Trophoblast cell (in vitro differentiated cells and primary cell): ENCODE data around the gene AGPAT1.

ENCODE experiments used
- DNase-seq, 2 donors: peaks; one replicate each; pipeline ENCODE4 v3.0.0-alpha.2; 2016
- H2AFZ ChIP-seq: 2 replicates; pipeline ENCODE4 v1.6.1; 2013; ENCODE audit warnings: low read length, moderate library complexity, mild to moderate bottlenecking; ENCODE audit not compliant: insufficient read depth, poor library complexity
- H2AK5ac ChIP-seq: 2 replicates; pipeline ENCODE4 v1.6.1; 2013; ENCODE audit warnings: mild to moderate bottlenecking, low read length
- H2BK120ac ChIP-seq: 2 replicates; pipeline ENCODE4 v1.6.1; 2013; ENCODE audit warnings: low read length, mild to moderate bottlenecking, moderate library complexity; ENCODE audit not compliant: insufficient read depth, poor library complexity
- H2BK12ac ChIP-seq: 2 replicates; pipeline ENCODE4 v1.6.1; 2013; ENCODE audit warnings: mild to moderate bottlenecking, low read length, moderate library complexity
- H2BK5ac ChIP-seq: 2 replicates; pipeline ENCODE4 v1.6.1; 2013; ENCODE audit warnings: low read length, low read depth, moderate library complexity, mild to moderate bottlenecking; ENCODE audit not compliant: poor library complexity
- H3K14ac ChIP-seq: 2 replicates; pipeline ENCODE4 v1.6.1; 2013; ENCODE audit warnings: mild to moderate bottlenecking, low read length
- H3K18ac ChIP-seq: 2 replicates; pipeline ENCODE4 v1.6.1; 2013; ENCODE audit warnings: mild to moderate bottlenecking, low read length
- H3K23ac ChIP-seq: 2 replicates; pipeline ENCODE4 v1.6.1; 2013; ENCODE audit warnings: low read length
- H3K27ac ChIP-seq: 2 replicates; pipeline ENCODE4 v1.5.1; 2013; ENCODE audit warnings: low read depth, mild to moderate bottlenecking, inconsistent platforms, low read length, moderate library complexity
- H3K27me3 ChIP-seq: 2 replicates; pipeline ENCODE4 v1.6.1; 2013; ENCODE audit warnings: inconsistent platforms, mild to moderate bottlenecking, low read length, moderate library complexity; ENCODE audit not compliant: insufficient read depth
- H3K36me3 ChIP-seq, 2 experiments: 1 replicate in 1 of 2; 2 replicates in 1 of 2; pipeline ENCODE4 v1.6.1; 2013; ENCODE audit warnings: low read length in 2 of 2, mild to moderate bottlenecking in 2 of 2, moderate library complexity in 1 of 2; ENCODE audit not compliant: insufficient read depth in 2 of 2, control insufficient read depth in 1 of 2
- H3K4ac ChIP-seq: 2 replicates; pipeline ENCODE4 v1.6.1; 2013; ENCODE audit warnings: low read depth, mild to moderate bottlenecking, low read length, moderate library complexity
- H3K4me1 ChIP-seq, 2 experiments: 1 replicate in 1 of 2; 2 replicates in 1 of 2; pipeline ENCODE4 v1.6.1; 2013; ENCODE audit warnings: low read length in 2 of 2, mild to moderate bottlenecking in 2 of 2, moderate library complexity in 1 of 2; ENCODE audit not compliant: insufficient read depth in 2 of 2, control insufficient read depth in 1 of 2
- H3K4me2 ChIP-seq: 2 replicates; pipeline ENCODE4 v1.6.1; 2013; ENCODE audit warnings: inconsistent platforms, mild to moderate bottlenecking, low read length, moderate library complexity
- H3K4me3 ChIP-seq: 2 replicates; pipeline ENCODE4 v1.5.1; 2013; ENCODE audit warnings: mild to moderate bottlenecking, low read depth, low read length, inconsistent platforms
- H3K79me1 ChIP-seq: one replicate; pipeline ENCODE4 v1.6.1; 2013; ENCODE audit warnings: low read length
- H3K79me2 ChIP-seq: 2 replicates; pipeline ENCODE4 v1.6.1; 2013; ENCODE audit warnings: low read length, mild to moderate bottlenecking; ENCODE audit not compliant: control insufficient read depth, insufficient read depth, poor library complexity
- H3K9ac ChIP-seq: 2 replicates; pipeline ENCODE4 v1.6.1; 2013; ENCODE audit warnings: mild to moderate bottlenecking, low read length
- H3K9me3 ChIP-seq: 2 replicates; pipeline ENCODE4 v1.6.1; 2013; ENCODE audit warnings: low read depth, mild to moderate bottlenecking, control low read depth, inconsistent platforms, low read length; ENCODE audit not compliant: insufficient read depth
- H4K12ac ChIP-seq: 2 replicates; pipeline ENCODE4 v1.6.1; 2013; ENCODE audit warnings: low read depth, mild to moderate bottlenecking, low read length, moderate library complexity
- H4K8ac ChIP-seq: 2 replicates; pipeline ENCODE4 v1.6.1; 2013; ENCODE audit warnings: low read depth, mild to moderate bottlenecking, low read length, moderate library complexity
- H4K91ac ChIP-seq: one replicate; pipeline ENCODE4 v1.6.1; 2013; ENCODE audit warnings: low read depth, mild to moderate bottlenecking, low read length, moderate library complexity
- WGBS: extraction: QIAGEN DNeasy Blood & Tissue Kit; methylation state at CpG from one replicate; pipeline ENCODE4 v1.1.7; 2013; ENCODE audit warnings: missing lambda C conversion rate; ENCODE audit not compliant: insufficient read length, insufficient coverage; ENCODE audit errors: extremely low coverage; 5-methylcytosine and 5-hydroxymethylcytosine counted together

The AGPAT1 gene

GRCh38 chr6:32174416-32174815 is 1.5 kb downstream of the AGPAT1 start:
- no peak overlapping the region for H3K23ac ChIP-seq
- H3K9me3 ChIP-seq = no peaks in the 10 kb centered on the region
- no peak overlapping the region for H3K4me3 ChIP-seq
- no peak overlapping the region for H3K18ac ChIP-seq
- no peak overlapping the region for H3K9ac ChIP-seq
- no peak overlapping the region for H2BK120ac ChIP-seq
- H2AK5ac ChIP-seq = no peak overlapping the region
- no peak overlapping the region for H4K8ac ChIP-seq
- H3K27ac ChIP-seq = no peak overlapping the region
- H3K4me2 ChIP-seq = no peak overlapping the region
- peaks cover 10% of the 10 kb centered on the region for H3K79me2 ChIP-seq
- H3K14ac ChIP-seq = no peak overlapping the region
- H4K12ac ChIP-seq = no peak overlapping the region
- H3K79me1 ChIP-seq = peaks cover 14% of the 10 kb centered on the region
- peaks cover 19 to 22% of the 10 kb centered on the region in 2 experiments for H3K36me3 ChIP-seq
- H2BK5ac ChIP-seq = no peak overlapping the region
- H2BK12ac ChIP-seq = no peak overlapping the region
- no peak overlapping the region for H2AFZ ChIP-seq
- H3K4me1 ChIP-seq = peaks cover 13 to 32% of the 10 kb centered on the region in 2 experiments
- DNase-seq = no peak
- no CpG with 5 or more reads among the region's 1 CpG for WGBS
- H3K27me3 ChIP-seq = no peaks in the 10 kb centered on the region
- no peak overlapping the region for H4K91ac ChIP-seq
- no peak overlapping the region for H3K4ac ChIP-seq

- Histone ChIP-seq H2BK12ac (no peak overlapping the region), H3K27ac (peak overlapping the region; percentile 45), H3K4me3 (no peak overlapping the region), H3K23ac (no peak overlapping the region), H2BK120ac (no peak overlapping the region), H3K4me1 (peaks cover 13 to 27% of the 10 kb centered on the region in 2 experiments), H3K36me3 (peaks cover 31 to 34% of the 10 kb centered on the region in 2 experiments), H3K4me2 (peak overlapping the region; percentile 1), H2BK5ac (peak overlapping the region; percentile 38), H3K14ac (no peak overlapping the region), H3K4ac (peak overlapping the region; percentile 13), H3K27me3 (no peaks in the 10 kb centered on the region), H3K79me1 (peaks cover 14% of the 10 kb centered on the region), H4K91ac (no peak overlapping the region), H4K8ac (no peak overlapping the region), H3K18ac (no peak overlapping the region), H3K79me2 (peaks cover 7% of the 10 kb centered on the region), H3K9ac (peak overlapping the region; percentile 45), H3K9me3 (no peaks in the 10 kb centered on the region), H2AK5ac (no peak overlapping the region), H4K12ac (no peak overlapping the region), H2AFZ (no peak overlapping the region)
- no CpG with 5 or more reads among the region's 4 CpGs for WGBS
- DNase-seq = no peak
Measured at GRCh38 chr6:32173051-32173727, 2.7 kb downstream of the AGPAT1 start.

GRCh38 chr6:32171234-32171633 is 4.7 kb downstream of the AGPAT1 start:
- DNase-seq = no peak
- Histone ChIP-seq H3K4me1 (peaks cover 20 to 24% of the 10 kb centered on the region in 2 experiments), H3K79me2 (peaks cover 7% of the 10 kb centered on the region), H4K8ac (no peak overlapping the region), H4K12ac (no peak overlapping the region), H3K27me3 (no peaks in the 10 kb centered on the region), H2AFZ (no peak overlapping the region), H3K36me3 (peaks cover 51 to 53% of the 10 kb centered on the region in 2 experiments), H3K79me1 (peaks cover 4% of the 10 kb centered on the region), H2BK5ac (no peak overlapping the region), H3K23ac (no peak overlapping the region), H2BK120ac (no peak overlapping the region), H3K4me3 (no peak overlapping the region), H2AK5ac (no peak overlapping the region), H3K4me2 (no peak overlapping the region), H4K91ac (no peak overlapping the region), H3K9me3 (no peaks in the 10 kb centered on the region), H3K18ac (no peak overlapping the region), H3K4ac (no peak overlapping the region), H2BK12ac (no peak overlapping the region), H3K27ac (no peak overlapping the region), H3K14ac (no peak overlapping the region), H3K9ac (no peak overlapping the region)
- WGBS = no CpG with 5 or more reads among the region's 6 CpGs

- Histone ChIP-seq H2AFZ (no peak overlapping the region), H4K12ac (no peak overlapping the region), H2AK5ac (no peak overlapping the region), H3K9ac (no peak overlapping the region), H3K4me2 (no peak overlapping the region), H3K23ac (no peak overlapping the region), H3K27me3 (no peaks in the 10 kb centered on the region), H3K9me3 (no peaks in the 10 kb centered on the region), H4K8ac (no peak overlapping the region), H3K79me1 (no peaks in the 10 kb centered on the region), H3K4me3 (no peak overlapping the region), H3K27ac (no peak overlapping the region), H3K14ac (no peak overlapping the region), H3K79me2 (peaks cover 2% of the 10 kb centered on the region), H2BK5ac (no peak overlapping the region), H2BK12ac (no peak overlapping the region), H4K91ac (no peak overlapping the region), H2BK120ac (no peak overlapping the region), H3K18ac (no peak overlapping the region), H3K36me3 (peaks cover 55 to 59% of the 10 kb centered on the region in 2 experiments), H3K4me1 (peaks cover 18 to 24% of the 10 kb centered on the region in 2 experiments), H3K4ac (no peak overlapping the region)
- no peak for DNase-seq
- no CpG with 5 or more reads among the region's 11 CpGs for WGBS
Measured at GRCh38 chr6:32170294-32170693, 5.6 kb downstream of the AGPAT1 start.
